ENCODE data around the gene HPRT1. TPM values are rescaled to one million over a fixed set of nuclear protein-coding genes. Genes with fewer than 3 reads are reported as not detected.

The HPRT1 gene
- total RNA-seq, 1 donor, result 10.0 TPM

DNA sequence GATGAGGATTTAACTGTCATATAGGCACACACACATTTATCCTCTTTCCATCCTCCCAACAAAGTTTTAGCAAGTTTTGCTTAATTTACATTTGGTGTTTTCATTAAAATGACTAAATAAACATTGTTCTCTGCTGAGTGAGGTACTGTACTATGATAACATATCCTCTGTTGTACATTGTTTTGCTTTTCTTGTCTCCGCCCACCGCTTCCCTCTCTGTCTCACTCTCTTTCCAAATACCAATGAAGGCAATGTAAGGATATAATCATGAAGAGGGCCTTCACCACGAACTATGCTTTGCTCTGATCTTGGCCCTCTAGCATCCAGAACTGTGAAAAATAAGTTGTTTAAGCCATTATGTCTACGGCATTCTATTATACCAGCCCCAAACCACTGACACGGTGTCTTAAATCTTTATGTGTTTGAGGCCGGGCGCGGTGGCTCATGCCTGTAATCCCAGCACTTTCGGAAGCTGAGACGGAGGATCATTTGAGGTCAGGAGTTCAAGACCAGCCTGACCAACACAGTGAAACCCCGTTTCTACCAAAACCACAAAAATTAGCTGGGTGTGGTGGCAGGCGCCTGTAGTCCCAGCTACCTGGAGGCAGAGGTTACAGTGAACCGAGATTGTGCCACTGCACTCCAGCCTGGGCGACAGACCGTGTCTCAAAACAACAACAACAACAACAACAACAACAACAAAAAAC lies 65.3 kb downstream of the HPRT1 start:
- H3K4me3 ChIP-seq (ENCODE audit: low read depth, low read length), result no peak overlapping the region
- no peak for DNase-seq (ENCODE audit: low read depth)

DNA sequence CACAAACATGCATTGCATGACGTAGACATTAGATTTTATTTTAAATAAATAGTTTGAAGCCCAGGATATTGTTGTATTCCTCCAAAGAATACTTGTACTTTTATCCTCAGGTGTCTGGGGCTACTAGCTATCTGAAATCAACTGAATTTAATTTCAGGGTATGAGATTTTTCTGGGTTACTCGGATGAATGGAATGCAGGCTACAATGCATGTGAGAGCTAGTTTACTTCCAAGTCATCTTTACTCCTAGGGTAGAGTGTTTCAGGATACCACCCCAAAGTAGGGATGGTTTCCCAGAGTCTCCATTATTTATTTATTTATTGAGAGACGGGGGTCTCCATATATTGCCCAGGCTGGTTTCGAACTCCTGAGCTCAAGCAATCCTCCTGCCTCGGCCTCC lies 66.4 kb downstream of the HPRT1 start:
- no peak for TF ChIP-seq CTCF (IDR thresholded peaks at IDR 0.05; ENCODE audit: insufficient read depth, low read length)
- no peak overlapping the region for H3K4me3 ChIP-seq (ENCODE audit: low read depth, low read length)
- DNase-seq (ENCODE audit: low read depth), result no peak

More for the DNA sequence above, 65.3 kb downstream of the HPRT1 start:
- TF ChIP-seq CTCF (IDR thresholded peaks at IDR 0.05; ENCODE audit: insufficient read depth, low read length), result no peak

GRCh38 chrX:134528960-134529359 lies 69.0 kb downstream of the HPRT1 start:
- H3K4me3 ChIP-seq (ENCODE audit: low read depth, low read length), result no peak overlapping the region
- DNase-seq (ENCODE audit: low read depth), result no peak
- no peak for TF ChIP-seq CTCF (IDR thresholded peaks at IDR 0.05; ENCODE audit: insufficient read depth, low read length)

DNA sequence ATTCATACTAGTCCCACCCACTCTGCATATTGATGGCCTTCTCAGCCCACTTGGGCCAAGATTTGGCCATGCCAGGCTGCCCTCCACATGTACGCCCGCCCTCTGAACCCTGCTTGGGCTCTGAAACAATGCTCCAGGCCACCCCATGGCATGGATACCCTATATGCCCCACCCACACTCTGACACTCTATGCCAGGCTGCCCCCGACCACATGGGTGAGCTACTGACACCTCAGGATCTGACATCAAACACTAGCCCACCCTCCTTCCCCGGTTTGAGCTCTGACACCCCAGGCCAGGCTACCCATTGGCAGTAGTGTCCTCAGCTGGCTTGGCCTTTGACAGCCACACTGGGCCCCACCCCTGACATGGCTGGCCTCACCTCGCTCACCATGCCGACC lies 69.5 kb downstream of the HPRT1 start:
- no peak for TF ChIP-seq CTCF (IDR thresholded peaks at IDR 0.05; ENCODE audit: insufficient read depth, low read length)
- no peak for DNase-seq (ENCODE audit: low read depth)
- H3K4me3 ChIP-seq (ENCODE audit: low read depth, low read length), result no peak overlapping the region

DNA sequence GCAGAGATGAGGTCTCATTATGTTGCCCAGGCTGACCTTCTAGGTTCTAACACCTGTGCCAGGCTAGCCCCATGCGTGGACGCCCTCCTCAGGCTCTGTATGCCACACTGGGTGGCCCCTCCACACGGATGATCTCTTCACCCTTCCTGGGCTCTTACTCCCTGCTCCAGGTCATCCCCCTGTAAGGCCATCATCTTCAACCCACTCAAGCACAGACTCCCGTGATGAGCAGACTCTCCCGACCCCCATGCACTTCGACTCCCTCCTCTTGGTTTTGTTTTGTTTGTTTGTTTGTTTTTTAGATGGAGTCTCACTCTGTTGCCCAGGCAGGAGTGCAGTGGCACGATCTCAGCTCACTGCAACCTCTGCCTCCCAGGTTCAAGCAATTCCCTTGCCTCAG lies 70.9 kb downstream of the HPRT1 start:
- H3K4me3 ChIP-seq (ENCODE audit: low read depth, low read length), result no peak overlapping the region
- DNase-seq (ENCODE audit: low read depth), result no peak
- no peak for TF ChIP-seq CTCF (IDR thresholded peaks at IDR 0.05; ENCODE audit: insufficient read depth, low read length)

GRCh38 chrX:134533352-134533751 lies 73.4 kb downstream of the HPRT1 start:
- TF ChIP-seq CTCF (IDR thresholded peaks at IDR 0.05; ENCODE audit: insufficient read depth, low read length), result no peak
- no peak overlapping the region for H3K4me3 ChIP-seq (ENCODE audit: low read depth, low read length)
- DNase-seq (ENCODE audit: low read depth), result no peak

- no peak for DNase-seq (ENCODE audit: low read depth)
- no peak for TF ChIP-seq CTCF (IDR thresholded peaks at IDR 0.05; ENCODE audit: insufficient read depth, low read length)
Measured at GRCh38 chrX:134533952-134534351, 74.0 kb downstream of the HPRT1 start.

More at GRCh38 chrX:134533952-134534351, 74.0 kb downstream of the HPRT1 start:
- no peak overlapping the region for H3K4me3 ChIP-seq (ENCODE audit: low read depth, low read length)

All from fibroblast of the aortic adventitia (primary cell).